Vagina (tissue), 2 donors: ENCODE measurements around the gene MED13L.
"Not testable (repeated sequence)": the region's sequence is repeated elsewhere in the genome, so short reads cannot be mapped to it uniquely, and the experiment has no call there.

Experiments used
- CTCF ChIP-seq, 3 experiments: fragments of 450-650 bp in 2 of 3; fragments of 200-600 bp in 1 of 3; sonication (generic) in 1 of 3; IDR thresholded peaks; one replicate each; pipeline ENCODE4 v1.5.1; 2017 to 2019; ENCODE audit warnings: antibody characterized with exemption in 3 of 3, mild to moderate bottlenecking in 2 of 3, moderate library complexity in 2 of 3
- POLR2A ChIP-seq, 2 donors: fragments of 450-650 bp; IDR thresholded peaks; one replicate each; pipeline ENCODE4 v1.6.1; 2017; ENCODE audit warnings: antibody characterized with exemption in 2 of 2, mild to moderate bottlenecking in 2 of 2, moderate library complexity in 2 of 2
- POLR2AphosphoS5 ChIP-seq, 2 donors: sonication (generic); formaldehyde crosslinking; IDR thresholded peaks; one replicate each; pipeline ENCODE4 v1.9.0; 2017; ENCODE audit warnings: antibody characterized with exemption in 2 of 2, mild to moderate bottlenecking in 2 of 2, low read depth in 1 of 2; ENCODE audit not compliant: insufficient read depth in 1 of 2

- not testable (repeated sequence) for TF ChIP-seq POLR2A (IDR thresholded peaks at IDR 0.05); CTCF (IDR thresholded peaks at IDR 0.05); POLR2AphosphoS5 (IDR thresholded peaks at IDR 0.05; ENCODE audit: insufficient read depth in 1 of 2, low read depth in 1 of 2)
These were observed 300.7 kb downstream of the MED13L start for GRCh38 chr12:115976829-115977228.
